HepG2 (cell line): Measurements from ENCODE around the gene EFCAB11. TPM values are rescaled to one million over a fixed set of nuclear protein-coding genes. Genes with fewer than 3 reads are reported as not detected.

ENCODE experiments used
- AHR ChIP-seq: IDR thresholded peaks from 2 replicates; pipeline ENCODE4 v1.6.1; 2018; ENCODE audit warnings: missing genetic modification reagents, missing compliant biosample characterization
- BCL6 ChIP-seq: IDR thresholded peaks from 2 replicates; pipeline ENCODE4 v1.6.1; 2016; ENCODE audit warnings: missing genetic modification reagents, missing compliant biosample characterization
- GABPA ChIP-seq, 2 experiments: IDR thresholded peaks; 2 replicates each; pipeline ENCODE4 v1.6.1; 2011 to 2016; ENCODE audit warnings: low read depth in 2 of 2, low read length in 1 of 2, missing biosample characterization in 1 of 2, missing genetic modification characterization in 1 of 2
- HES4 ChIP-seq: sonication (generic); formaldehyde crosslinking; IDR thresholded peaks from 2 replicates; pipeline ENCODE4 v1.9.0; 2021; ENCODE audit warnings: mild to moderate bottlenecking, missing genetic modification reagents, borderline replicate concordance
- HMG20A ChIP-seq: IDR thresholded peaks from 2 replicates; pipeline ENCODE4 v1.6.1; 2016; ENCODE audit warnings: borderline replicate concordance
- HOXA5 ChIP-seq: sonication (generic); formaldehyde crosslinking; IDR thresholded peaks from 2 replicates; pipeline ENCODE4 v1.4.0; 2020; ENCODE audit warnings: missing genetic modification reagents
- MED13 ChIP-seq: sonication (generic); formaldehyde crosslinking; IDR thresholded peaks from 2 replicates; pipeline ENCODE4 v1.5.0; 2020; ENCODE audit warnings: missing genetic modification reagents
- TOE1 ChIP-seq: sonication (generic); formaldehyde crosslinking; IDR thresholded peaks from 2 replicates; pipeline ENCODE4 v1.4.0; 2020; ENCODE audit warnings: mild to moderate bottlenecking, missing genetic modification reagents
- ZKSCAN5 ChIP-seq: sonication (generic); formaldehyde crosslinking; IDR thresholded peaks from 2 replicates; pipeline ENCODE4 v1.5.1; 2020; ENCODE audit warnings: mild to moderate bottlenecking, missing genetic modification reagents
- ZNF207 ChIP-seq: fragments of 450-650 bp; IDR thresholded peaks from 2 replicates; pipeline ENCODE4 v1.6.1; 2016; ENCODE audit warnings: antibody characterized with exemption, borderline replicate concordance
- ZNF33B ChIP-seq: sonication (generic); formaldehyde crosslinking; IDR thresholded peaks from 2 replicates; pipeline ENCODE4 v1.5.1; 2020; ENCODE audit warnings: mild to moderate bottlenecking, missing genetic modification reagents
- ZNF550 ChIP-seq: sonication (generic); formaldehyde crosslinking; IDR thresholded peaks from 2 replicates; pipeline ENCODE4 v1.4.0; 2020; ENCODE audit warnings: mild to moderate bottlenecking, missing genetic modification reagents, borderline replicate concordance
- ZNF616 ChIP-seq: sonication (generic); formaldehyde crosslinking; IDR thresholded peaks from 2 replicates; pipeline ENCODE4 v1.5.0; 2020; ENCODE audit warnings: low read depth, mild to moderate bottlenecking, missing genetic modification reagents
- ZNF670 ChIP-seq: sonication (generic); formaldehyde crosslinking; IDR thresholded peaks from 2 replicates; pipeline ENCODE4 v1.8.0; 2022; ENCODE audit warnings: mild to moderate bottlenecking, missing genetic modification reagents, borderline replicate concordance
- ZNF703 ChIP-seq: sonication (generic); formaldehyde crosslinking; IDR thresholded peaks from 2 replicates; pipeline ENCODE4 v1.5.1; 2020; ENCODE audit warnings: missing genetic modification reagents, mild to moderate bottlenecking, moderate library complexity, borderline replicate concordance
- ZNF780A ChIP-seq: sonication (generic); formaldehyde crosslinking; IDR thresholded peaks from 2 replicates; pipeline ENCODE4 v1.8.0; 2022; ENCODE audit warnings: mild to moderate bottlenecking, missing genetic modification reagents, moderate library complexity
- ZNF790 ChIP-seq: sonication (generic); formaldehyde crosslinking; IDR thresholded peaks from 2 replicates; pipeline ENCODE4 v1.8.0; 2022; ENCODE audit warnings: missing genetic modification reagents, mild to moderate bottlenecking, borderline replicate concordance
- ZNF816 ChIP-seq: sonication (generic); formaldehyde crosslinking; IDR thresholded peaks from 2 replicates; pipeline ENCODE4 v1.8.0; 2022; ENCODE audit warnings: missing genetic modification reagents, mild to moderate bottlenecking, borderline replicate concordance
- ZSCAN31 ChIP-seq: sonication (generic); formaldehyde crosslinking; IDR thresholded peaks from 2 replicates; pipeline ENCODE4 v1.5.0; 2020; ENCODE audit warnings: low read depth, mild to moderate bottlenecking, missing genetic modification reagents
- polyA plus RNA-seq, 8 experiments: library from polyadenylated mRNA; depleted of rRNA in 3 of 8; stranded (reverse) in 7 of 8; unstranded in 1 of 8; fragments of >200 nt; fragmentation: Illumina TruSeq in 4 of 8; extraction: Trizol in 4 of 8; gene quantifications; 2 replicates each; pipeline versions ENCODE4 v1.2.1 to v1.2.3, GENCODE V29; 2011 to 2016; ENCODE audit warnings: low read depth in 4 of 8, missing spikeins in 1 of 8, mixed read lengths in 1 of 8; ENCODE audit not compliant: insufficient read depth in 1 of 8
- total RNA-seq, 5 experiments: library from RNA; depleted of rRNA; stranded (reverse); fragments of >200 nt; fragmentation: Illumina TruSeq; extraction: Trizol; gene quantifications; 2 replicates each; pipeline ENCODE4 v1.2.3, GENCODE V29; 2016; ENCODE audit warnings: low read depth in 1 of 5
- TF ChIP-seq, protein P1 (sequence below): sonication (generic); formaldehyde crosslinking; IDR thresholded peaks from 2 replicates; pipeline ENCODE4 v1.9.0; 2021; ENCODE audit warnings: missing genetic modification reagents, mild to moderate bottlenecking, borderline replicate concordance
- TF ChIP-seq, protein P2 (sequence below): IDR thresholded peaks from 2 replicates; pipeline ENCODE4 v1.6.1; 2016; ENCODE audit warnings: low read depth, control low read depth
- TF ChIP-seq, protein P3 (sequence below), 2 experiments: fragments of 450-650 bp in 1 of 2; sonication (generic) in 1 of 2; formaldehyde crosslinking; IDR thresholded peaks; 2 replicates each; pipeline versions ENCODE4 v1.5.0 to v1.8.0; 2020 to 2022; ENCODE audit warnings: mild to moderate bottlenecking in 1 of 2, missing genetic modification reagents in 1 of 2
- TF ChIP-seq, protein P4 (sequence below): sonication (generic); formaldehyde crosslinking; IDR thresholded peaks from 2 replicates; pipeline ENCODE4 v1.5.0; 2020; ENCODE audit warnings: missing genetic modification reagents
- TF ChIP-seq, protein P5 (sequence below): sonication (generic); formaldehyde crosslinking; IDR thresholded peaks from 2 replicates; pipeline ENCODE4 v1.4.0; 2020; ENCODE audit warnings: mild to moderate bottlenecking, missing genetic modification reagents

EFCAB11 gene
- total and polyA plus RNA-seq, 2 of the 13 experiments (the other 11 are each of a cell fraction or from before 2014, with no cell fraction given), result 8.2 to 31.5 TPM

DNA sequence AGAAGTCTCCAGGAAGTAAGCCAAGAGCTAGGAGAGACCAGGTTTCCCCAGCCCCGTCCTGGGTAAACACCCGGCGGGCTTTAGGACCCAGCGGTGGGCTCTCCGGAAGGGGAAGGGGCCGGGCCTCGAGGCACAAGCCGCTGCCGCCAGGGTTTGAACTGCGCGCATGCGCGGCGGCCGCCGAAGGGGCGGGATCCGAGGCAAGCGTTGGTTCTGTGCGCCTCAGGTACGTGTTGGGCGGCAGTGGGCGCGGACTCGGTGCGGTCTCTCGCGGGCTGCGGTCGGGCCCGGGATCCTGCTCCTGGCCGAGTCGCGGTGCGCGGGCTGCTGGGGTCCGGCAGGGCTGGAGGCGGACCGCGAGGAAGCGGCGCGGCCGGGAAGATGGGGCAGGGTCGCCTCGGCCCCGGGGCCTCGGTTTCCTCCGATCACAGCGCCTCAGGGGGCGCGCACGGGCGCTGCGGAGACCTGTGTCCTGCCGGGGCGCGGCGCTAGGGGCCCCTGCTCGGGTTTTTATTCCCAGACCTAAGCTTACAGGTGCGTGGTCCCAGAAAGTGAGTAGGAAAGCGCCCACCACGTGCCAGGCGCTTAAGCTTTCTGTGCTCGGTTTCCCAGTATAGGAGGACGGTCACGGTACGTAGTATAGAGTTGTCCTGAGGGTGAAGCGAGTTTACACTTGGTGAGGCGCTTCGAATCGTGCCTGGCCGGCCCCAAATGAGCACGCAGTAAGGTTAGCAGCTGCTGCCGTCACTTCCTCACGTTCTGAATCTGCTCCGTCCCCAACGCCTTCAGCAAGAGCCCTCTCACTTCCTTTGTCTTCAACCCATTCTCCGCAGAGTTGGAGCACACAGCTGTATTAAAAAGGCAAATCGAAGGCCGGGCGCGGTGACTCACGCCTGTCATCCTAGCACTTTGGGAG, 1.5 kb upstream of the EFCAB11 start, which contains the start of gene TDP1 (continued):
- TF ChIP-seq, protein P1, sequence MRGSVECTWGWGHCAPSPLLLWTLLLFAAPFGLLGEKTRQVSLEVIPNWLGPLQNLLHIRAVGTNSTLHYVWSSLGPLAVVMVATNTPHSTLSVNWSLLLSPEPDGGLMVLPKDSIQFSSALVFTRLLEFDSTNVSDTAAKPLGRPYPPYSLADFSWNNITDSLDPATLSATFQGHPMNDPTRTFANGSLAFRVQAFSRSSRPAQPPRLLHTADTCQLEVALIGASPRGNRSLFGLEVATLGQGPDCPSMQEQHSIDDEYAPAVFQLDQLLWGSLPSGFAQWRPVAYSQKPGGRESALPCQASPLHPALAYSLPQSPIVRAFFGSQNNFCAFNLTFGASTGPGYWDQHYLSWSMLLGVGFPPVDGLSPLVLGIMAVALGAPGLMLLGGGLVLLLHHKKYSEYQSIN, result no peak
- TF ChIP-seq ZNF550 (CRISPR knock-in tag), result peak; percentile 28; the same call in 1 of the 2 replicates
- 0 out of 2 replicates have a peak, but pooled peaks have one; percentile 59 for TF ChIP-seq HES4 (CRISPR knock-in tag)
- TF ChIP-seq ZNF616 (CRISPR knock-in tag), result no peak
- no peak for TF ChIP-seq ZNF33B (CRISPR knock-in tag)
- no peak for TF ChIP-seq ZNF670
- TF ChIP-seq ZSCAN31, result peak; percentile 67; the same call in 1 of the 2 replicates
- no peak for TF ChIP-seq ZNF816 (CRISPR knock-in tag)
- peak; percentile 67 for TF ChIP-seq GABPA (IDR thresholded peaks at IDR 0.05; ENCODE audit: low read depth, low read length)
- peak; percentile 88 for TF ChIP-seq GABPA (CRISPR knock-in tag; IDR thresholded peaks at IDR 0.05; ENCODE audit: low read depth)
- no peak for TF ChIP-seq ZNF790
- no peak; the same call in 1 of the 2 replicates for TF ChIP-seq BCL6 (CRISPR knock-in tag)
- TF ChIP-seq, protein P2, sequence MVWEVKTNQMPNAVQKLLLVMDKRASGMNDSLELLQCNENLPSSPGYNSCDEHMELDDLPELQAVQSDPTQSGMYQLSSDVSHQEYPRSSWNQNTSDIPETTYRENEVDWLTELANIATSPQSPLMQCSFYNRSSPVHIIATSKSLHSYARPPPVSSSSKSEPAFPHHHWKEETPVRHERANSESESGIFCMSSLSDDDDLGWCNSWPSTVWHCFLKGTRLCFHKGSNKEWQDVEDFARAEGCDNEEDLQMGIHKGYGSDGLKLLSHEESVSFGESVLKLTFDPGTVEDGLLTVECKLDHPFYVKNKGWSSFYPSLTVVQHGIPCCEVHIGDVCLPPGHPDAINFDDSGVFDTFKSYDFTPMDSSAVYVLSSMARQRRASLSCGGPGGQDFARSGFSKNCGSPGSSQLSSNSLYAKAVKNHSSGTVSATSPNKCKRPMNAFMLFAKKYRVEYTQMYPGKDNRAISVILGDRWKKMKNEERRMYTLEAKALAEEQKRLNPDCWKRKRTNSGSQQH (CRISPR knock-in tag), result 0 out of 2 replicates have a peak, but pooled peaks have one; percentile 16
- peak; percentile 45; the same call in 1 of the 2 replicates for TF ChIP-seq MED13 (CRISPR knock-in tag)
- 0 out of 2 replicates have a peak, but pooled peaks have one; percentile 64 for TF ChIP-seq TOE1
- TF ChIP-seq ZNF207, result no peak
- TF ChIP-seq AHR, result peak; percentile 46; the same call in 1 of the 2 replicates
- no peak for TF ChIP-seq ZNF780A (CRISPR knock-in tag)
- TF ChIP-seq, protein P3, sequence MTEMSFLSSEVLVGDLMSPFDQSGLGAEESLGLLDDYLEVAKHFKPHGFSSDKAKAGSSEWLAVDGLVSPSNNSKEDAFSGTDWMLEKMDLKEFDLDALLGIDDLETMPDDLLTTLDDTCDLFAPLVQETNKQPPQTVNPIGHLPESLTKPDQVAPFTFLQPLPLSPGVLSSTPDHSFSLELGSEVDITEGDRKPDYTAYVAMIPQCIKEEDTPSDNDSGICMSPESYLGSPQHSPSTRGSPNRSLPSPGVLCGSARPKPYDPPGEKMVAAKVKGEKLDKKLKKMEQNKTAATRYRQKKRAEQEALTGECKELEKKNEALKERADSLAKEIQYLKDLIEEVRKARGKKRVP (CRISPR knock-in tag; IDR thresholded peaks at IDR 0.05), result peak in 1 of 2 experiments; percentile 54; a peak in 1 of 4 replicates
- TF ChIP-seq, protein P4, sequence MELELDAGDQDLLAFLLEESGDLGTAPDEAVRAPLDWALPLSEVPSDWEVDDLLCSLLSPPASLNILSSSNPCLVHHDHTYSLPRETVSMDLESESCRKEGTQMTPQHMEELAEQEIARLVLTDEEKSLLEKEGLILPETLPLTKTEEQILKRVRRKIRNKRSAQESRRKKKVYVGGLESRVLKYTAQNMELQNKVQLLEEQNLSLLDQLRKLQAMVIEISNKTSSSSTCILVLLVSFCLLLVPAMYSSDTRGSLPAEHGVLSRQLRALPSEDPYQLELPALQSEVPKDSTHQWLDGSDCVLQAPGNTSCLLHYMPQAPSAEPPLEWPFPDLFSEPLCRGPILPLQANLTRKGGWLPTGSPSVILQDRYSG (CRISPR knock-in tag), result no peak; the same call in 1 of the 2 replicates
- peak; percentile 71; the same call in 1 of the 2 replicates for TF ChIP-seq HOXA5
- no peak for TF ChIP-seq ZNF703
- TF ChIP-seq, protein P5, sequence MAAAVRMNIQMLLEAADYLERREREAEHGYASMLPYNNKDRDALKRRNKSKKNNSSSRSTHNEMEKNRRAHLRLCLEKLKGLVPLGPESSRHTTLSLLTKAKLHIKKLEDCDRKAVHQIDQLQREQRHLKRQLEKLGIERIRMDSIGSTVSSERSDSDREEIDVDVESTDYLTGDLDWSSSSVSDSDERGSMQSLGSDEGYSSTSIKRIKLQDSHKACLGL, result peak; percentile 14; the same call in 1 of the 2 replicates
- 0 out of 2 replicates have a peak, but pooled peaks have one; percentile 33 for TF ChIP-seq ZKSCAN5 (CRISPR knock-in tag)
- no peak for TF ChIP-seq HMG20A (CRISPR knock-in tag)
